HCT116 (cell line): ENCODE data around the gene MALT1.

Experiments used
- EZH2phosphoT487 ChIP-seq: fragments of 200-600 bp; IDR thresholded peaks from 2 replicates; pipeline ENCODE4 v1.6.1; 2018; ENCODE audit warnings: antibody characterized with exemption, borderline replicate concordance
- RAD21 ChIP-seq: IDR thresholded peaks from 2 replicates; pipeline ENCODE4 v1.6.1; 2012; ENCODE audit warnings: low read depth, mild to moderate bottlenecking
- YY1 ChIP-seq: IDR thresholded peaks from 2 replicates; pipeline ENCODE4 v1.6.1; 2011; ENCODE audit warnings: low read length, low read depth, moderate library complexity, mild to moderate bottlenecking; ENCODE audit not compliant: insufficient replicate concordance; ENCODE audit errors: extremely low read depth
- TF ChIP-seq, protein P1 (sequence below): IDR thresholded peaks from 2 replicates; pipeline ENCODE4 v1.6.1; 2011; ENCODE audit warnings: mild to moderate bottlenecking, low read length, moderate library complexity; ENCODE audit not compliant: insufficient replicate concordance; ENCODE audit errors: extremely low read depth
- TF ChIP-seq, protein P2 (sequence below), 3 experiments: fragments of 200-600 bp in 1 of 3; sonication (generic) in 1 of 3; IDR thresholded peaks in 2 of 3; conservative IDR thresholded peaks in 1 of 3; 2 replicates each; pipeline ENCODE4 v1.5.1; 2012 to 2017; ENCODE audit warnings: low read depth in 2 of 3, low read length in 2 of 3, antibody characterized with exemption in 1 of 3, borderline replicate concordance in 1 of 3, control low read depth in 1 of 3, mild to moderate bottlenecking in 1 of 3, mixed read lengths in 1 of 3, mixed run types in 1 of 3, moderate library complexity in 1 of 3; ENCODE audit not compliant: insufficient read depth in 1 of 3
- TF ChIP-seq, protein P3 (sequence below): IDR thresholded peaks from 2 replicates; pipeline ENCODE4 v1.6.1; 2012; ENCODE audit warnings: low read depth

DNA sequence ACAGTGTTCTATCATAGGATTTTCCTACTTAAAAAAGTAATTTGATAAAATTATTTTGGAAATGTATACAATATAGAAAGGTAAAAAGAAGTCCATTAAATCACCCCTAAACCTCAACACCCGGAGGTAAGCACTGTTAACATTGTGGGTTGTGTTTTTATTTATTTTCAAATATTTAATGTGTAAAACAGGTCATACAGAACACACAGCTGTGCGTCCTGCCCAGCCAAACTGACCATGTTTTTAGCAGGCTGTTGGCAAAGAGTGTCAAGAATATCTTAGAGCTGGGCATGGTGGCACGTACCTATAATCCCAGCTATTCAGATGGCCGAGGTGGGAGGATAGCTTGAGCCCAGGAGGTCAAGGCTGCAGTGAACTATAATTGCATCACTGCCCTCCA lies 114.6 kb downstream of the MALT1 start:
- TF ChIP-seq RAD21 (no peak), YY1 (no peak), EZH2phosphoT487 (no peak)
- TF ChIP-seq, protein P1, sequence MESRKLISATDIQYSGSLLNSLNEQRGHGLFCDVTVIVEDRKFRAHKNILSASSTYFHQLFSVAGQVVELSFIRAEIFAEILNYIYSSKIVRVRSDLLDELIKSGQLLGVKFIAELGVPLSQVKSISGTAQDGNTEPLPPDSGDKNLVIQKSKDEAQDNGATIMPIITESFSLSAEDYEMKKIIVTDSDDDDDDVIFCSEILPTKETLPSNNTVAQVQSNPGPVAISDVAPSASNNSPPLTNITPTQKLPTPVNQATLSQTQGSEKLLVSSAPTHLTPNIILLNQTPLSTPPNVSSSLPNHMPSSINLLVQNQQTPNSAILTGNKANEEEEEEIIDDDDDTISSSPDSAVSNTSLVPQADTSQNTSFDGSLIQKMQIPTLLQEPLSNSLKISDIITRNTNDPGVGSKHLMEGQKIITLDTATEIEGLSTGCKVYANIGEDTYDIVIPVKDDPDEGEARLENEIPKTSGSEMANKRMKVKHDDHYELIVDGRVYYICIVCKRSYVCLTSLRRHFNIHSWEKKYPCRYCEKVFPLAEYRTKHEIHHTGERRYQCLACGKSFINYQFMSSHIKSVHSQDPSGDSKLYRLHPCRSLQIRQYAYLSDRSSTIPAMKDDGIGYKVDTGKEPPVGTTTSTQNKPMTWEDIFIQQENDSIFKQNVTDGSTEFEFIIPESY, result no peak
- TF ChIP-seq, protein P2, sequence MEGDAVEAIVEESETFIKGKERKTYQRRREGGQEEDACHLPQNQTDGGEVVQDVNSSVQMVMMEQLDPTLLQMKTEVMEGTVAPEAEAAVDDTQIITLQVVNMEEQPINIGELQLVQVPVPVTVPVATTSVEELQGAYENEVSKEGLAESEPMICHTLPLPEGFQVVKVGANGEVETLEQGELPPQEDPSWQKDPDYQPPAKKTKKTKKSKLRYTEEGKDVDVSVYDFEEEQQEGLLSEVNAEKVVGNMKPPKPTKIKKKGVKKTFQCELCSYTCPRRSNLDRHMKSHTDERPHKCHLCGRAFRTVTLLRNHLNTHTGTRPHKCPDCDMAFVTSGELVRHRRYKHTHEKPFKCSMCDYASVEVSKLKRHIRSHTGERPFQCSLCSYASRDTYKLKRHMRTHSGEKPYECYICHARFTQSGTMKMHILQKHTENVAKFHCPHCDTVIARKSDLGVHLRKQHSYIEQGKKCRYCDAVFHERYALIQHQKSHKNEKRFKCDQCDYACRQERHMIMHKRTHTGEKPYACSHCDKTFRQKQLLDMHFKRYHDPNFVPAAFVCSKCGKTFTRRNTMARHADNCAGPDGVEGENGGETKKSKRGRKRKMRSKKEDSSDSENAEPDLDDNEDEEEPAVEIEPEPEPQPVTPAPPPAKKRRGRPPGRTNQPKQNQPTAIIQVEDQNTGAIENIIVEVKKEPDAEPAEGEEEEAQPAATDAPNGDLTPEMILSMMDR (IDR thresholded peaks at IDR 0.05 in 2 of 3, conservative IDR thresholded peaks at IDR 0.05 in 1 of 3; ENCODE audit: borderline replicate concordance in 1 of 3, insufficient read depth in 1 of 3, low read depth in 2 of 3, low read length in 2 of 3), result no peak
- TF ChIP-seq, protein P3, sequence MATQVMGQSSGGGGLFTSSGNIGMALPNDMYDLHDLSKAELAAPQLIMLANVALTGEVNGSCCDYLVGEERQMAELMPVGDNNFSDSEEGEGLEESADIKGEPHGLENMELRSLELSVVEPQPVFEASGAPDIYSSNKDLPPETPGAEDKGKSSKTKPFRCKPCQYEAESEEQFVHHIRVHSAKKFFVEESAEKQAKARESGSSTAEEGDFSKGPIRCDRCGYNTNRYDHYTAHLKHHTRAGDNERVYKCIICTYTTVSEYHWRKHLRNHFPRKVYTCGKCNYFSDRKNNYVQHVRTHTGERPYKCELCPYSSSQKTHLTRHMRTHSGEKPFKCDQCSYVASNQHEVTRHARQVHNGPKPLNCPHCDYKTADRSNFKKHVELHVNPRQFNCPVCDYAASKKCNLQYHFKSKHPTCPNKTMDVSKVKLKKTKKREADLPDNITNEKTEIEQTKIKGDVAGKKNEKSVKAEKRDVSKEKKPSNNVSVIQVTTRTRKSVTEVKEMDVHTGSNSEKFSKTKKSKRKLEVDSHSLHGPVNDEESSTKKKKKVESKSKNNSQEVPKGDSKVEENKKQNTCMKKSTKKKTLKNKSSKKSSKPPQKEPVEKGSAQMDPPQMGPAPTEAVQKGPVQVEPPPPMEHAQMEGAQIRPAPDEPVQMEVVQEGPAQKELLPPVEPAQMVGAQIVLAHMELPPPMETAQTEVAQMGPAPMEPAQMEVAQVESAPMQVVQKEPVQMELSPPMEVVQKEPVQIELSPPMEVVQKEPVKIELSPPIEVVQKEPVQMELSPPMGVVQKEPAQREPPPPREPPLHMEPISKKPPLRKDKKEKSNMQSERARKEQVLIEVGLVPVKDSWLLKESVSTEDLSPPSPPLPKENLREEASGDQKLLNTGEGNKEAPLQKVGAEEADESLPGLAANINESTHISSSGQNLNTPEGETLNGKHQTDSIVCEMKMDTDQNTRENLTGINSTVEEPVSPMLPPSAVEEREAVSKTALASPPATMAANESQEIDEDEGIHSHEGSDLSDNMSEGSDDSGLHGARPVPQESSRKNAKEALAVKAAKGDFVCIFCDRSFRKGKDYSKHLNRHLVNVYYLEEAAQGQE, result no peak
